HG03139 (cell line): ENCODE results near the gene MBNL2.

Experiments used
- ATAC-seq: cut with Tn5 transposase; IDR thresholded peaks from one replicate; pipeline ENCODE4 v1.9.1; 2021; ENCODE audit not compliant: unreplicated experiment

The MBNL2 gene

GRCh38 chr13:97231829-97232196 lies 9.7 kb downstream of the MBNL2 start:
- ATAC-seq = no peak

GRCh38 chr13:97233499-97233898 lies 11.4 kb downstream of the MBNL2 start:
- ATAC-seq = no peak

GRCh38 chr13:97234236-97234635 lies 12.1 kb downstream of the MBNL2 start:
- no peak for ATAC-seq

GRCh38 chr13:97234742-97235141 lies 12.6 kb downstream of the MBNL2 start:
- ATAC-seq = no peak

GRCh38 chr13:97235549-97236231 lies 13.6 kb downstream of the MBNL2 start:
- no peak for ATAC-seq

- ATAC-seq = no peak
These were observed 15.3 kb downstream of the MBNL2 start for GRCh38 chr13:97237388-97237787.

- no peak for ATAC-seq
These were observed 16.3 kb downstream of the MBNL2 start for GRCh38 chr13:97238432-97238831.

- no peak for ATAC-seq
These were observed 16.8 kb downstream of the MBNL2 start for GRCh38 chr13:97238883-97239282.

GRCh38 chr13:97239306-97239705 lies 17.2 kb downstream of the MBNL2 start:
- no peak for ATAC-seq

GRCh38 chr13:97239943-97240787 lies 18.0 kb downstream of the MBNL2 start:
- ATAC-seq = no peak

GRCh38 chr13:97240788-97241734 lies 18.9 kb downstream of the MBNL2 start:
- ATAC-seq = no peak

GRCh38 chr13:97241761-97242160 lies 19.6 kb downstream of the MBNL2 start:
- ATAC-seq = no peak

GRCh38 chr13:97242755-97243497 lies 20.8 kb downstream of the MBNL2 start:
- no peak for ATAC-seq

- no peak for ATAC-seq
These were observed 22.0 kb downstream of the MBNL2 start for GRCh38 chr13:97243915-97244781.

GRCh38 chr13:97245011-97245410 lies 22.9 kb downstream of the MBNL2 start:
- no peak for ATAC-seq

GRCh38 chr13:97246596-97247158 lies 24.5 kb downstream of the MBNL2 start:
- ATAC-seq = no peak

GRCh38 chr13:97248243-97248642 lies 26.1 kb downstream of the MBNL2 start:
- no peak for ATAC-seq

- no peak for ATAC-seq
These were observed 27.1 kb downstream of the MBNL2 start for GRCh38 chr13:97249093-97249795.
